MM.1S (cell line): ENCODE data around the gene ASXL1.
"Not testable (repeated sequence)": the region's sequence is repeated elsewhere in the genome, so short reads cannot be mapped to it uniquely, and the experiment has no call there.

Source experiments
- DNase-seq: peaks from one replicate; pipeline ENCODE4 v3.0.0-alpha.2; 2015
- H2AFZ ChIP-seq: fragments of 300-600 bp; sonication (generic); 2 replicates; pipeline ENCODE4 v1.6.0; 2016; ENCODE audit warnings: antibody characterized with exemption, low read length
- H3F3A ChIP-seq: fragments of 300-600 bp; sonication (generic); 2 replicates; pipeline ENCODE4 v1.6.1; 2016; ENCODE audit warnings: mild to moderate bottlenecking, antibody characterized with exemption, low read length, moderate library complexity, mixed read lengths; ENCODE audit not compliant: insufficient read depth
- H3K27ac ChIP-seq: fragments of 300-600 bp; sonication (generic); 2 replicates; pipeline ENCODE4 v1.5.1; 2016; ENCODE audit warnings: mild to moderate bottlenecking, low read length
- H3K27me3 ChIP-seq: fragments of 300-600 bp; sonication (generic); replicated peaks from 2 replicates; pipeline ENCODE4 v1.6.0; 2016; ENCODE audit warnings: low read length; ENCODE audit not compliant: insufficient read depth
- H3K36me3 ChIP-seq: fragments of 300-600 bp; sonication (generic); replicated peaks from 2 replicates; pipeline ENCODE4 v1.6.1; 2016; ENCODE audit warnings: mild to moderate bottlenecking, low read length, mixed read lengths; ENCODE audit not compliant: insufficient read depth
- H3K4me1 ChIP-seq: fragments of 300-600 bp; sonication (generic); 2 replicates; pipeline ENCODE4 v1.6.1; 2016; ENCODE audit warnings: low read length, mixed read lengths
- H3K4me2 ChIP-seq: fragments of 300-600 bp; sonication (generic); 2 replicates; pipeline ENCODE4 v1.6.0; 2016; ENCODE audit warnings: low read depth, low read length
- H3K4me3 ChIP-seq: fragments of 300-600 bp; sonication (generic); 2 replicates; pipeline ENCODE4 v1.5.1; 2016; ENCODE audit warnings: low read length, mixed read lengths
- H3K79me2 ChIP-seq: fragments of 300-600 bp; sonication (generic); 2 replicates; pipeline ENCODE4 v1.6.1; 2016; ENCODE audit warnings: mixed run types, low read length, mixed read lengths
- H3K9ac ChIP-seq: fragments of 300-600 bp; sonication (generic); 2 replicates; pipeline ENCODE4 v1.6.1; 2016; ENCODE audit warnings: low read length, mixed read lengths
- H3K9me2 ChIP-seq: fragments of 300-600 bp; sonication (generic); replicated peaks from 2 replicates; pipeline ENCODE4 v1.6.1; 2016; ENCODE audit warnings: mild to moderate bottlenecking, low read length, mixed read lengths; ENCODE audit not compliant: insufficient read depth
- H3K9me3 ChIP-seq: fragments of 300-600 bp; sonication (generic); replicated peaks from 2 replicates; pipeline ENCODE4 v1.6.1; 2016; ENCODE audit warnings: mild to moderate bottlenecking, low read length, mixed read lengths; ENCODE audit not compliant: insufficient read depth
- H4K20me1 ChIP-seq: fragments of 300-600 bp; sonication (generic); 2 replicates; pipeline ENCODE4 v1.6.1; 2016; ENCODE audit warnings: mild to moderate bottlenecking, low read length, moderate library complexity, mixed read lengths; ENCODE audit not compliant: insufficient read depth
- CTCF ChIP-seq: fragments of 300-600 bp; sonication (generic); IDR thresholded peaks from 2 replicates; pipeline ENCODE4 v1.5.1; 2016; ENCODE audit warnings: antibody characterized with exemption, low read length, mixed read lengths
- EZH2 ChIP-seq: fragments of 300-600 bp; sonication (generic); optimal IDR thresholded peaks from 2 replicates; pipeline ENCODE3; 2017; ENCODE audit warnings: low read depth, mild to moderate bottlenecking, antibody characterized with exemption, low read length, mixed read lengths
- EZH2phosphoT487 ChIP-seq: fragments of 300-600 bp; sonication (generic); IDR thresholded peaks from 2 replicates; pipeline ENCODE4 v1.6.1; 2018; ENCODE audit warnings: antibody characterized with exemption, low read length

Gene ASXL1

GRCh38 chr20:32319100-32319499 lies 39.0 kb upstream of the ASXL1 start:
- Histone ChIP-seq H3K79me2 (no peaks in the 10 kb centered on the region), H3K9me2 (no peaks in the 10 kb centered on the region), H3K4me1 (no peaks in the 10 kb centered on the region), H4K20me1 (no peaks in the 10 kb centered on the region), H3K9me3 (no peaks in the 10 kb centered on the region), H3K36me3 (no peaks in the 10 kb centered on the region; the same call in 1 of the 2 replicates), H3K9ac (no peak overlapping the region), H3F3A (no peaks in the 10 kb centered on the region), H3K4me3 (no peak overlapping the region), H3K27ac (no peak overlapping the region), H3K27me3 (no peaks in the 10 kb centered on the region), H3K4me2 (no peak overlapping the region), H2AFZ (no peak overlapping the region)
- TF ChIP-seq EZH2, result no peak
- no peak for TF ChIP-seq EZH2phosphoT487
- no peak for DNase-seq

- no peaks in the 10 kb centered on the region for H3K9me2 ChIP-seq
- DNase-seq, result no peak
- TF ChIP-seq EZH2 (no peak), EZH2phosphoT487 (no peak), CTCF (no peak)
- no peaks in the 10 kb centered on the region for H3K4me1 ChIP-seq
- no peaks in the 10 kb centered on the region for H3K79me2 ChIP-seq
- no peak overlapping the region for H3K27ac ChIP-seq
- H3K36me3 ChIP-seq, result no peaks in the 10 kb centered on the region; the same call in 1 of the 2 replicates
- H3K9ac ChIP-seq, result no peak overlapping the region
- no peaks in the 10 kb centered on the region for H3K9me3 ChIP-seq
- no peak overlapping the region for H2AFZ ChIP-seq
- H3K27me3 ChIP-seq, result no peaks in the 10 kb centered on the region
- H4K20me1 ChIP-seq, result no peaks in the 10 kb centered on the region
- no peak overlapping the region for H3K4me2 ChIP-seq
- no peaks in the 10 kb centered on the region for H3F3A ChIP-seq
- no peak overlapping the region for H3K4me3 ChIP-seq
These were observed 37.8 kb upstream of the ASXL1 start for GRCh38 chr20:32320305-32320704.

GRCh38 chr20:32321390-32321789 lies 36.7 kb upstream of the ASXL1 start:
- no peaks in the 10 kb centered on the region for H4K20me1 ChIP-seq
- no peak overlapping the region for H3K4me2 ChIP-seq
- H3K36me3 ChIP-seq, result no peaks in the 10 kb centered on the region; the same call in 1 of the 2 replicates
- H3F3A ChIP-seq, result no peaks in the 10 kb centered on the region
- no peak for TF ChIP-seq CTCF
- no peak for TF ChIP-seq EZH2
- no peak for TF ChIP-seq EZH2phosphoT487
- H3K27ac ChIP-seq, result no peak overlapping the region
- H2AFZ ChIP-seq, result no peak overlapping the region
- no peaks in the 10 kb centered on the region for H3K79me2 ChIP-seq
- no peak overlapping the region for H3K4me3 ChIP-seq
- H3K4me1 ChIP-seq, result no peaks in the 10 kb centered on the region
- H3K27me3 ChIP-seq, result no peaks in the 10 kb centered on the region
- H3K9ac ChIP-seq, result no peak overlapping the region
- no peaks in the 10 kb centered on the region for H3K9me3 ChIP-seq
- no peaks in the 10 kb centered on the region for H3K9me2 ChIP-seq
- no peak for DNase-seq

GRCh38 chr20:32322260-32322659 lies 35.9 kb upstream of the ASXL1 start:
- H3K4me3 ChIP-seq, H3F3A ChIP-seq, H3K36me3 ChIP-seq, H3K4me1 ChIP-seq, H2AFZ ChIP-seq, H3K4me2 ChIP-seq, H3K9me2 ChIP-seq, H3K27ac ChIP-seq, DNase-seq, H4K20me1 ChIP-seq, H3K9ac ChIP-seq, H3K27me3 ChIP-seq, H3K79me2 ChIP-seq, H3K9me3 ChIP-seq: not testable (repeated sequence)

- H2AFZ ChIP-seq, H3K79me2 ChIP-seq, H3K27ac ChIP-seq, H3K9me3 ChIP-seq, H3K4me3 ChIP-seq, H3K4me1 ChIP-seq, H3K27me3 ChIP-seq, H3F3A ChIP-seq, H3K9me2 ChIP-seq, H3K4me2 ChIP-seq, H3K9ac ChIP-seq, H4K20me1 ChIP-seq, H3K36me3 ChIP-seq, DNase-seq: not testable (repeated sequence)
These were observed 34.4 kb upstream of the ASXL1 start for GRCh38 chr20:32323761-32324160.
